Sigmoid colon (tissue), 4 donors: ENCODE measurements around the gene MRTFA.

Experiments
- POLR2AphosphoS5 ChIP-seq, 4 donors: sonication (generic); formaldehyde crosslinking; IDR thresholded peaks; one replicate each; pipeline ENCODE4 v1.6.1; 2017; ENCODE audit warnings: antibody characterized with exemption in 4 of 4
- TF ChIP-seq, protein P1 (sequence below), 4 experiments: fragments of 450-650 bp in 3 of 4; fragments of 200-600 bp in 1 of 4; IDR thresholded peaks; one replicate each; pipeline ENCODE4 v1.5.1; 2016 to 2019; ENCODE audit warnings: antibody characterized with exemption in 4 of 4, mild to moderate bottlenecking in 3 of 4, moderate library complexity in 2 of 4

DNA sequence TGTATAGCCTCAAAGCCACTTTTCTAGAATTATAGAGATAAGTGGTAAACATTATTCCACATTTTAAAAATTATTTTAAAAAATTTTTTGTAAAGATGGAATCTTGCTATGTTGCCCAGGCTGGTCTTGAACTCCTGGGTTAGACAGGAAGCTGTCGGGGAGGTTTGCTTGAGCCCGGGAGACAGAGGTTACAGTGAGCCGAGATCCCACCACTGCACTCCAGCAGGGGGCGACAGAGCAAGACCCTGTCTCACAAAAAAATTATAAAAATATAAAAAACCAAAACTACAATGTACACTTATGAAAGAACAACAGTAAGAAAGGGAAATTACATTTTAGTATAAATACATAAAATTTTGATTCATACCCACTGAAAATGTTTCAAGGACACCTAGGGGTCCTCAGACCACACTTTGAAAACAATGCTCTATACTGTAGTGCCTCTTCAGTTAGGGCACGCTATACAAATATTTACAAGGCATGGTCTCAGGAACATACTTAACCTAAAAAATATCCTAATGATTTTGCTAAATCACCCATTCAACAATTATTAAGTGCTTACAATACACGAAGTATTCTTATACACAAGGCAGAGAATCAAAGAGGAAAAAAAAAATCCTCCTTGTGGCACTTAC is 111.2 kb downstream of the MRTFA start:
- TF ChIP-seq, protein P1, sequence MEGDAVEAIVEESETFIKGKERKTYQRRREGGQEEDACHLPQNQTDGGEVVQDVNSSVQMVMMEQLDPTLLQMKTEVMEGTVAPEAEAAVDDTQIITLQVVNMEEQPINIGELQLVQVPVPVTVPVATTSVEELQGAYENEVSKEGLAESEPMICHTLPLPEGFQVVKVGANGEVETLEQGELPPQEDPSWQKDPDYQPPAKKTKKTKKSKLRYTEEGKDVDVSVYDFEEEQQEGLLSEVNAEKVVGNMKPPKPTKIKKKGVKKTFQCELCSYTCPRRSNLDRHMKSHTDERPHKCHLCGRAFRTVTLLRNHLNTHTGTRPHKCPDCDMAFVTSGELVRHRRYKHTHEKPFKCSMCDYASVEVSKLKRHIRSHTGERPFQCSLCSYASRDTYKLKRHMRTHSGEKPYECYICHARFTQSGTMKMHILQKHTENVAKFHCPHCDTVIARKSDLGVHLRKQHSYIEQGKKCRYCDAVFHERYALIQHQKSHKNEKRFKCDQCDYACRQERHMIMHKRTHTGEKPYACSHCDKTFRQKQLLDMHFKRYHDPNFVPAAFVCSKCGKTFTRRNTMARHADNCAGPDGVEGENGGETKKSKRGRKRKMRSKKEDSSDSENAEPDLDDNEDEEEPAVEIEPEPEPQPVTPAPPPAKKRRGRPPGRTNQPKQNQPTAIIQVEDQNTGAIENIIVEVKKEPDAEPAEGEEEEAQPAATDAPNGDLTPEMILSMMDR (IDR thresholded peaks at IDR 0.05), result peak; percentile 12 to 65 (median 45)
- no peak for TF ChIP-seq POLR2AphosphoS5 (IDR thresholded peaks at IDR 0.05)
